Ascending aorta (tissue), 2 donors: ENCODE measurements around the gene RAB23. TPM values are rescaled to one million over a fixed set of nuclear protein-coding genes. Genes with fewer than 3 reads are reported as not detected.

Experiments
- DNase-seq, 2 donors: peaks; one replicate each; pipeline ENCODE4 v3.0.0-alpha.2; 2019; ENCODE audit warnings: low spot score in 2 of 2
- H3K27ac ChIP-seq, 2 donors: fragments of 200-600 bp; sonication (generic); one replicate each; pipeline ENCODE4 v1.5.1; 2016 to 2017; ENCODE audit warnings: mild to moderate bottlenecking in 1 of 2
- H3K27me3 ChIP-seq: fragments of 200-600 bp; sonication (generic); one replicate; pipeline ENCODE4 v1.5.1; 2017
- H3K36me3 ChIP-seq, 2 donors: fragments of 200-600 bp; sonication (generic); one replicate each; pipeline ENCODE4 v1.5.1; 2016
- H3K4me1 ChIP-seq, 2 donors: fragments of 200-600 bp; sonication (generic); one replicate each; pipeline ENCODE4 v1.5.1; 2016 to 2017; ENCODE audit warnings: mild to moderate bottlenecking in 1 of 2
- H3K4me3 ChIP-seq, 2 donors: fragments of 200-600 bp; sonication (generic); one replicate each; pipeline ENCODE4 v1.5.1; 2016 to 2017; ENCODE audit warnings: mild to moderate bottlenecking in 1 of 2
- H3K9me3 ChIP-seq, 2 donors: fragments of 200-600 bp; sonication (generic); one replicate each; pipeline ENCODE4 v1.5.1; 2016
- CTCF ChIP-seq, 3 experiments: fragments of 200-600 bp in 2 of 3; fragments of 450-650 bp in 1 of 3; sonication (generic) in 2 of 3; IDR thresholded peaks; one replicate each; pipeline ENCODE4 v1.5.1; 2016 to 2019; ENCODE audit warnings: antibody characterized with exemption in 3 of 3, mild to moderate bottlenecking in 1 of 3, moderate library complexity in 1 of 3
- intact Hi-C: fragments of 100-400 bp; cut with DNase I; formaldehyde crosslinking; loops from one replicate; pipeline ENCODE4 v1.15.1; 2023
- total RNA-seq: library from RNA; depleted of rRNA; stranded (reverse); fragments of >200 nt; gene quantifications from one replicate; pipeline ENCODE4 v1.1.0, GENCODE V29; 2016

The RAB23 gene
- total RNA-seq, 1 donor from 2014 or later: 19.9 TPM

GRCh38 chr6:57256541-57256940 is 34.4 kb upstream of the RAB23 start:
- Histone ChIP-seq H3K27me3 (no peaks in the 10 kb centered on the region), H3K9me3 (no peaks in the 10 kb centered on the region), H3K4me3 (no peak overlapping the region), H3K36me3 (no peaks in the 10 kb centered on the region), H3K27ac (peak overlapping the region; percentile 89 to 95), H3K4me1 (peaks cover 4 to 30% of the 10 kb centered on the region in 2 donors)
- intact Hi-C loops: loop anchor here (10.0 kb wide), 1 partner anchor 882 kb away; no protein-coding TSS in a partner anchor
- no peak for DNase-seq
- TF ChIP-seq CTCF (IDR thresholded peaks at IDR 0.05): no peak

GRCh38 chr6:57255451-57256169 is 33.5 kb upstream of the RAB23 start:
- H3K9me3 ChIP-seq: no peaks in the 10 kb centered on the region
- peaks cover 4 to 29% of the 10 kb centered on the region in 2 donors for H3K4me1 ChIP-seq
- no peaks in the 10 kb centered on the region for H3K36me3 ChIP-seq
- no peaks in the 10 kb centered on the region for H3K27me3 ChIP-seq
- no peak for DNase-seq
- intact Hi-C loops: loop anchor here (10.0 kb wide), 1 partner anchor 881 kb away; no protein-coding TSS in a partner anchor
- TF ChIP-seq CTCF (IDR thresholded peaks at IDR 0.05): no peak
- H3K27ac ChIP-seq: no peak overlapping the region
- H3K4me3 ChIP-seq: no peak overlapping the region

GRCh38 chr6:57254055-57254717 is 32.1 kb upstream of the RAB23 start:
- H3K9me3 ChIP-seq: no peaks in the 10 kb centered on the region
- H3K27me3 ChIP-seq: no peaks in the 10 kb centered on the region
- intact Hi-C loops: loop anchor here (10.0 kb wide), 1 partner anchor 879 kb away; no protein-coding TSS in a partner anchor
- peaks cover 2 to 28% of the 10 kb centered on the region in 2 donors for H3K4me1 ChIP-seq
- H3K27ac ChIP-seq: peak overlapping the region; percentile 51 to 82
- H3K36me3 ChIP-seq: no peaks in the 10 kb centered on the region
- no peak for DNase-seq
- no peak overlapping the region for H3K4me3 ChIP-seq
- no peak for TF ChIP-seq CTCF (IDR thresholded peaks at IDR 0.05)

GRCh38 chr6:57252975-57253374 is 30.9 kb upstream of the RAB23 start:
- Histone ChIP-seq H3K27ac (peak overlapping the region; percentile 70 to 82), H3K4me1 (peaks cover 0 to 20% of the 10 kb centered on the region in 2 donors), H3K27me3 (no peaks in the 10 kb centered on the region), H3K4me3 (no peak overlapping the region), H3K36me3 (no peaks in the 10 kb centered on the region), H3K9me3 (no peaks in the 10 kb centered on the region)
- DNase-seq: no peak
- no peak for TF ChIP-seq CTCF (IDR thresholded peaks at IDR 0.05)
- intact Hi-C loops: loop anchor here (10.0 kb wide), 1 partner anchor 878 kb away; no protein-coding TSS in a partner anchor

- intact Hi-C loops: loop anchor here (10.0 kb wide), 1 partner anchor 877 kb away; no protein-coding TSS in a partner anchor
- DNase-seq: no peak
- no peaks in the 10 kb centered on the region for H3K36me3 ChIP-seq
- peaks cover 0 to 15% of the 10 kb centered on the region in 2 donors for H3K4me1 ChIP-seq
- peak overlapping the region; percentile 70 to 82 for H3K27ac ChIP-seq
- TF ChIP-seq CTCF (IDR thresholded peaks at IDR 0.05): no peak
- no peaks in the 10 kb centered on the region for H3K27me3 ChIP-seq
- H3K4me3 ChIP-seq: no peak overlapping the region
- no peaks in the 10 kb centered on the region for H3K9me3 ChIP-seq
Measured at GRCh38 chr6:57252137-57252536, 30.0 kb upstream of the RAB23 start.
